H9 (cell line): ENCODE data around the gene CORO2B. TPM values are rescaled to one million over a fixed set of nuclear protein-coding genes. Genes with fewer than 3 reads are reported as not detected.

Experiments used
- DNase-seq: peaks from one replicate; pipeline ENCODE4 v3.0.0-alpha.2; 2017
- H2AFZ ChIP-seq: one replicate; pipeline ENCODE4 v1.6.1; 2013; ENCODE audit warnings: mild to moderate bottlenecking, low read length, control low read depth, moderate library complexity
- H2AK5ac ChIP-seq: 2 replicates; pipeline ENCODE4 v1.6.1; 2013; ENCODE audit warnings: low read length, control low read depth, mixed read lengths; ENCODE audit not compliant: insufficient read length
- H2BK120ac ChIP-seq: one replicate; pipeline ENCODE4 v1.6.1; 2013; ENCODE audit warnings: low read depth, mild to moderate bottlenecking, low read length, control low read depth, inconsistent platforms; ENCODE audit not compliant: poor library complexity, severe bottlenecking
- H2BK12ac ChIP-seq: 2 replicates; pipeline ENCODE4 v1.6.1; 2013; ENCODE audit warnings: low read length, control low read depth, mixed read lengths, low read depth; ENCODE audit not compliant: insufficient read length
- H2BK15ac ChIP-seq: 2 replicates; pipeline ENCODE4 v1.6.1; 2013; ENCODE audit warnings: low read depth, low read length, control low read depth
- H2BK20ac ChIP-seq: one replicate; pipeline ENCODE4 v1.6.1; 2013; ENCODE audit warnings: low read depth, mild to moderate bottlenecking, low read length, control low read depth, inconsistent platforms; ENCODE audit not compliant: poor library complexity, severe bottlenecking
- H2BK5ac ChIP-seq: 2 replicates; pipeline ENCODE4 v1.6.1; 2013; ENCODE audit warnings: low read length, control low read depth, mixed read lengths; ENCODE audit not compliant: insufficient read length
- H3K14ac ChIP-seq: 2 replicates; pipeline ENCODE4 v1.6.1; 2013; ENCODE audit warnings: low read length, control low read depth; ENCODE audit not compliant: insufficient read depth
- H3K18ac ChIP-seq: 2 replicates; pipeline ENCODE4 v1.6.1; 2013; ENCODE audit warnings: low read depth, mild to moderate bottlenecking, mixed read lengths, low read length, control low read depth; ENCODE audit not compliant: insufficient read length
- H3K23ac ChIP-seq: 2 replicates; pipeline ENCODE4 v1.6.1; 2013; ENCODE audit warnings: low read length, control low read depth, mixed read lengths, low read depth; ENCODE audit not compliant: insufficient read length
- H3K23me2 ChIP-seq: 2 replicates; pipeline ENCODE4 v1.6.1; 2013; ENCODE audit warnings: low read depth, mild to moderate bottlenecking, mixed read lengths, low read length, control low read depth; ENCODE audit not compliant: insufficient read length, poor library complexity, severe bottlenecking
- H3K27ac ChIP-seq: 2 replicates; pipeline ENCODE4 v1.5.1; 2013; ENCODE audit warnings: low read length, control low read depth, mixed read lengths, low read depth; ENCODE audit not compliant: insufficient read length
- H3K27me3 ChIP-seq: 2 replicates; pipeline ENCODE4 v1.6.1; 2013; ENCODE audit warnings: low read length, control low read depth, inconsistent platforms; ENCODE audit not compliant: insufficient read depth
- H3K4ac ChIP-seq: 2 replicates; pipeline ENCODE4 v1.6.1; 2013; ENCODE audit warnings: low read depth, mild to moderate bottlenecking, control low read depth, inconsistent platforms, low read length, moderate library complexity
- H3K4me1 ChIP-seq: 2 replicates; pipeline ENCODE4 v1.6.1; 2013; ENCODE audit warnings: low read length, control low read depth, inconsistent platforms; ENCODE audit not compliant: insufficient read depth
- H3K4me2 ChIP-seq: 2 replicates; pipeline ENCODE4 v1.6.1; 2013; ENCODE audit warnings: low read length, control low read depth, mixed read lengths; ENCODE audit not compliant: insufficient read length, insufficient read depth
- H3K56ac ChIP-seq: 2 replicates; pipeline ENCODE4 v1.6.1; 2013; ENCODE audit warnings: low read depth, mild to moderate bottlenecking, mixed read lengths, low read length, control low read depth; ENCODE audit not compliant: insufficient read length
- H3K79me1 ChIP-seq: 2 replicates; pipeline ENCODE4 v1.6.1; 2013; ENCODE audit warnings: low read depth, mild to moderate bottlenecking, moderate library complexity, low read length, control low read depth, inconsistent platforms; ENCODE audit not compliant: insufficient read depth, poor library complexity, severe bottlenecking
- H3K79me2 ChIP-seq: 2 replicates; pipeline ENCODE4 v1.6.1; 2013; ENCODE audit warnings: low read length, control low read depth, inconsistent platforms; ENCODE audit not compliant: insufficient read depth
- H3K9ac ChIP-seq: 2 replicates; pipeline ENCODE4 v1.6.1; 2013; ENCODE audit warnings: low read length, control low read depth, mixed read lengths; ENCODE audit not compliant: insufficient read length; ENCODE audit errors: extremely low read depth
- H3K9me3 ChIP-seq: one replicate; pipeline ENCODE4 v1.6.1; 2013; ENCODE audit warnings: low read depth, low read length, inconsistent platforms; ENCODE audit not compliant: control insufficient read depth
- H3T11ph ChIP-seq: one replicate; pipeline ENCODE4 v1.6.1; 2013; ENCODE audit warnings: mild to moderate bottlenecking, low read length, control low read depth, inconsistent platforms
- H4K20me1 ChIP-seq: one replicate; pipeline ENCODE4 v1.6.1; 2013; ENCODE audit not compliant: control insufficient read depth, insufficient read length, insufficient read depth
- H4K5ac ChIP-seq: 2 replicates; pipeline ENCODE4 v1.6.1; 2013; ENCODE audit warnings: low read depth, mild to moderate bottlenecking, mixed read lengths, low read length, control low read depth; ENCODE audit not compliant: insufficient read length
- H4K8ac ChIP-seq: replicated peaks from 2 replicates; pipeline ENCODE4 v1.6.1; 2013; ENCODE audit warnings: low read length, control low read depth, mixed read lengths, low read depth; ENCODE audit not compliant: insufficient read length
- H4K91ac ChIP-seq: 2 replicates; pipeline ENCODE4 v1.6.1; 2013; ENCODE audit warnings: low read depth, mild to moderate bottlenecking, moderate library complexity, mixed read lengths, low read length, control low read depth; ENCODE audit not compliant: insufficient read length
- H3K27ac Mint-ChIP-seq, 3 experiments: 2 replicates in 2 of 3; 3 replicates in 1 of 3; pipeline ENCODE4 v1.8.0; 2020 to 2021; ENCODE audit warnings: mixed read lengths in 3 of 3, mild to moderate bottlenecking in 1 of 3, moderate library complexity in 1 of 3
- H3K27me3 Mint-ChIP-seq: 2 replicates; pipeline ENCODE4 v1.8.0; 2021; ENCODE audit warnings: low read depth, mild to moderate bottlenecking, moderate library complexity, mixed read lengths
- H3K36me3 Mint-ChIP-seq, 3 experiments: 2 replicates in 2 of 3; 3 replicates in 1 of 3; pipeline ENCODE4 v1.8.0; 2020 to 2021; ENCODE audit warnings: low read depth in 3 of 3, mixed read lengths in 3 of 3; ENCODE audit not compliant: insufficient read depth in 1 of 3
- H3K4me1 Mint-ChIP-seq, 2 experiments: 2 replicates each; pipeline ENCODE4 v1.8.0; 2020; ENCODE audit warnings: mixed read lengths in 2 of 2
- H3K4me3 Mint-ChIP-seq, 2 experiments: 2 replicates in 1 of 2; 3 replicates in 1 of 2; pipeline ENCODE4 v1.8.0; 2020 to 2021; ENCODE audit warnings: mild to moderate bottlenecking in 2 of 2, mixed read lengths in 2 of 2, moderate library complexity in 1 of 2
- H3K9me3 Mint-ChIP-seq, 2 experiments: 2 replicates in 1 of 2; 3 replicates in 1 of 2; pipeline ENCODE4 v1.8.0; 2020; ENCODE audit warnings: mild to moderate bottlenecking in 2 of 2, mixed read lengths in 2 of 2, moderate library complexity in 1 of 2
- CTCF ChIP-seq: fragments of 200-600 bp; sonication (generic); conservative IDR thresholded peaks from 3 replicates; pipeline ENCODE4 v1.8.0; 2021; ENCODE audit warnings: antibody characterized with exemption, mild to moderate bottlenecking
- WGBS: extraction: QIAGEN DNeasy Blood & Tissue Kit; methylation state at CpG from one replicate; pipeline ENCODE4 v1.1.7; 2013; ENCODE audit warnings: missing lambda C conversion rate, low lambda C conversion rate, mixed read lengths; ENCODE audit not compliant: insufficient read length; ENCODE audit errors: extremely low coverage; 5-methylcytosine and 5-hydroxymethylcytosine counted together
- total RNA-seq: library from RNA; stranded (reverse); gene quantifications from 2 replicates; pipeline ENCODE4 v1.2.1, GENCODE V29; 2021

The CORO2B gene
- total RNA-seq, 1 experiment from 2014 or later = 3.1 TPM

- Mint-ChIP-seq H3K9me3 (no peaks in the 10 kb centered on the region), H3K4me1 (peaks cover 27 to 33% of the 10 kb centered on the region in 2 experiments), H3K4me3 (no peak overlapping the region), H3K27ac (no peak overlapping the region), H3K27me3 (peaks cover 12% of the 10 kb centered on the region), H3K36me3 (peaks cover 0 to 4% (median 0%) of the 10 kb centered on the region in 3 experiments; a peak in 2 of 7 replicates)
- no peak overlapping the region for H3K18ac ChIP-seq
- no peak overlapping the region for H2AFZ ChIP-seq
- no peak overlapping the region for H4K91ac ChIP-seq
- H3K23me2 ChIP-seq = no peaks in the 10 kb centered on the region
- H3K56ac ChIP-seq = no peak overlapping the region
- H3K79me1 ChIP-seq = no peaks in the 10 kb centered on the region
- no peak for DNase-seq
- H2BK5ac ChIP-seq = no peak overlapping the region
- no peaks in the 10 kb centered on the region for H3K9me3 ChIP-seq
- no peak overlapping the region for H3K23ac ChIP-seq
- H3K4ac ChIP-seq = no peak overlapping the region
- no peak overlapping the region for H3K4me2 ChIP-seq
- H2BK20ac ChIP-seq = no peak overlapping the region
- no peak overlapping the region for H2BK15ac ChIP-seq
- no peak overlapping the region for H2AK5ac ChIP-seq
- WGBS = no CpG with 5 or more reads among the region's 1 CpG
- no peaks in the 10 kb centered on the region for H3K27me3 ChIP-seq
- no peaks in the 10 kb centered on the region for H3K79me2 ChIP-seq
- no peak overlapping the region for H3K27ac ChIP-seq
- H4K20me1 ChIP-seq = no peaks in the 10 kb centered on the region
- H4K5ac ChIP-seq = no peak overlapping the region
- no peak overlapping the region for H2BK120ac ChIP-seq
- no peak overlapping the region for H4K8ac ChIP-seq
- no peak overlapping the region for H3T11ph ChIP-seq
- no peak overlapping the region for H3K9ac ChIP-seq
- H2BK12ac ChIP-seq = no peak overlapping the region
- TF ChIP-seq CTCF = no peak
- peaks cover 6% of the 10 kb centered on the region; the same call in 1 of the 2 replicates for H3K4me1 ChIP-seq
- H3K14ac ChIP-seq = no peak overlapping the region
These were observed 39.0 kb downstream of the CORO2B start for GRCh38 chr15:68617777-68618176.
